ENCODE data around the gene DCAF8. TPM values are rescaled to one million over a fixed set of nuclear protein-coding genes. Genes with fewer than 3 reads are reported as not detected.
A peak's percentile ranks its signal among the peaks of the same experiment; 100 is the strongest.

Gene DCAF8
- total and polyA plus RNA-seq, 2 experiments from 2014 or later = 79.7 to 80.4 TPM

GRCh38 chr1:160207118-160207650 is 55.2 kb downstream of the DCAF8 start:
- Histone ChIP-seq H3F3A (ENCODE audit: insufficient read depth) (peaks cover 46% of the 10 kb centered on the region), H3K4me1 (ENCODE audit: insufficient read depth) (peaks cover 45% of the 10 kb centered on the region), H3K79me2 (ENCODE audit: insufficient read depth) (peaks cover 60% of the 10 kb centered on the region), H3K27ac (peak overlapping the region; percentile 93), H3K27me3 (replicated peaks; ENCODE audit: insufficient read depth) (no peaks in the 10 kb centered on the region), H3K9ac (peak overlapping the region; percentile 94), H3K36me3 (ENCODE audit: low read depth) (peaks cover 26% of the 10 kb centered on the region), H3K4me2 (ENCODE audit: unreplicated experiment) (peak overlapping the region; percentile 92), H3K4me3 (peak overlapping the region; percentile 81), H3K9me3 (ENCODE audit: low read depth) (no peaks in the 10 kb centered on the region), H2AFZ (no peak overlapping the region), H4K20me1 (ENCODE audit: insufficient read depth) (no peaks in the 10 kb centered on the region), H3K9me2 (ENCODE audit: insufficient read depth) (no peaks in the 10 kb centered on the region)
- WGBS, 2 experiments (ENCODE audit: low coverage in 1 of 2, low lambda C conversion rate in 2 of 2, missing lambda C conversion rate in 2 of 2) = 73 to 74% methylated on average over 4 of the region's 4 CpGs
- no peak for DNase-seq
- no peak for TF ChIP-seq EZH2phosphoT487 (IDR thresholded peaks at IDR 0.05; ENCODE audit: insufficient read depth, low read depth)
- no peak for TF ChIP-seq EZH2 (IDR thresholded peaks at IDR 0.05; ENCODE audit: insufficient read depth, poor library complexity, severe bottlenecking)
- in situ Hi-C loops (cut with MboI) = no loop called here

GRCh38 chr1:160206421-160207117 is 55.8 kb downstream of the DCAF8 start:
- H3K9me2 ChIP-seq (ENCODE audit: insufficient read depth) = no peaks in the 10 kb centered on the region
- H3K4me3 ChIP-seq = peak overlapping the region; percentile 81
- peak overlapping the region; percentile 31 for H2AFZ ChIP-seq
- in situ Hi-C loops (cut with MboI) = no loop called here
- H3K27me3 ChIP-seq (replicated peaks; ENCODE audit: insufficient read depth) = no peaks in the 10 kb centered on the region
- H3F3A ChIP-seq (ENCODE audit: insufficient read depth) = peaks cover 40% of the 10 kb centered on the region
- DNase-seq = peak; percentile 91
- no peaks in the 10 kb centered on the region for H3K9me3 ChIP-seq (ENCODE audit: low read depth)
- no peak for TF ChIP-seq EZH2 (IDR thresholded peaks at IDR 0.05; ENCODE audit: insufficient read depth, poor library complexity, severe bottlenecking)
- TF ChIP-seq EZH2phosphoT487 (IDR thresholded peaks at IDR 0.05; ENCODE audit: insufficient read depth, low read depth) = no peak
- 34 to 42% methylated on average over 9 of the region's 9 CpGs for WGBS, 2 experiments (ENCODE audit: low coverage in 1 of 2, low lambda C conversion rate in 2 of 2, missing lambda C conversion rate in 2 of 2)
- peaks cover 45% of the 10 kb centered on the region for H3K4me1 ChIP-seq (ENCODE audit: insufficient read depth)
- H3K36me3 ChIP-seq (ENCODE audit: low read depth) = peaks cover 20% of the 10 kb centered on the region
- H4K20me1 ChIP-seq (ENCODE audit: insufficient read depth) = no peaks in the 10 kb centered on the region
- peak overlapping the region; percentile 94 for H3K9ac ChIP-seq
- H3K79me2 ChIP-seq (ENCODE audit: insufficient read depth) = peaks cover 54% of the 10 kb centered on the region
- peak overlapping the region; percentile 93 for H3K27ac ChIP-seq
- H3K4me2 ChIP-seq (ENCODE audit: unreplicated experiment) = peak overlapping the region; percentile 92

GRCh38 chr1:160206036-160206389 is 56.3 kb downstream of the DCAF8 start:
- H3K4me2 ChIP-seq (ENCODE audit: unreplicated experiment) = peak overlapping the region; percentile 92
- peak overlapping the region; percentile 94 for H3K9ac ChIP-seq
- H3K9me2 ChIP-seq (ENCODE audit: insufficient read depth) = no peaks in the 10 kb centered on the region
- in situ Hi-C loops (cut with MboI) = no loop called here
- peak overlapping the region; percentile 93 for H3K27ac ChIP-seq
- H3F3A ChIP-seq (ENCODE audit: insufficient read depth) = peaks cover 35% of the 10 kb centered on the region
- DNase-seq = peak; percentile 82
- no peaks in the 10 kb centered on the region for H4K20me1 ChIP-seq (ENCODE audit: insufficient read depth)
- 1 to 2% methylated on average over 9 of the region's 9 CpGs for WGBS, 2 experiments (ENCODE audit: low coverage in 1 of 2, low lambda C conversion rate in 2 of 2, missing lambda C conversion rate in 2 of 2)
- peaks cover 45% of the 10 kb centered on the region for H3K4me1 ChIP-seq (ENCODE audit: insufficient read depth)
- no peaks in the 10 kb centered on the region for H3K9me3 ChIP-seq (ENCODE audit: low read depth)
- H3K79me2 ChIP-seq (ENCODE audit: insufficient read depth) = peaks cover 49% of the 10 kb centered on the region
- no peak for TF ChIP-seq EZH2 (IDR thresholded peaks at IDR 0.05; ENCODE audit: insufficient read depth, poor library complexity, severe bottlenecking)
- peaks cover 14% of the 10 kb centered on the region; the same call in 1 of the 2 replicates for H3K36me3 ChIP-seq (ENCODE audit: low read depth)
- H3K4me3 ChIP-seq = peak overlapping the region; percentile 81
- H2AFZ ChIP-seq = peak overlapping the region; percentile 31
- H3K27me3 ChIP-seq (replicated peaks; ENCODE audit: insufficient read depth) = no peaks in the 10 kb centered on the region

GRCh38 chr1:160205242-160206035 is 56.9 kb downstream of the DCAF8 start, which contains the start of gene PEA15:
PEA15 (plus strand) TSS chr1:160205384; CDS start chr1:160211545, 6,161 bp downstream.
- Histone ChIP-seq H3F3A (ENCODE audit: insufficient read depth) (peaks cover 33% of the 10 kb centered on the region), H3K4me2 (ENCODE audit: unreplicated experiment) (peak within 1 kb of the TSS; percentile 92), H2AFZ (peak within 1 kb of the TSS; percentile 82), H3K4me3 (peak within 1 kb of the TSS; percentile 81), H3K9me2 (ENCODE audit: insufficient read depth) (no peaks in the 10 kb centered on the region), H3K27ac (peak within 1 kb of the TSS; percentile 93), H3K9ac (peak within 1 kb of the TSS; percentile 94), H3K79me2 (ENCODE audit: insufficient read depth) (peaks cover 43% of the 10 kb centered on the region), H3K4me1 (ENCODE audit: insufficient read depth) (peaks cover 42% of the 10 kb centered on the region), H3K27me3 (replicated peaks; ENCODE audit: insufficient read depth) (no peaks in the 10 kb centered on the region), H3K36me3 (ENCODE audit: low read depth) (peaks cover 9% of the 10 kb centered on the region; the same call in 1 of the 2 replicates), H3K9me3 (ENCODE audit: low read depth) (no peaks in the 10 kb centered on the region), H4K20me1 (ENCODE audit: insufficient read depth) (no peaks in the 10 kb centered on the region)
- TF ChIP-seq EZH2 (IDR thresholded peaks at IDR 0.05; ENCODE audit: insufficient read depth, poor library complexity, severe bottlenecking) (no peak), EZH2phosphoT487 (IDR thresholded peaks at IDR 0.05; ENCODE audit: insufficient read depth, low read depth) (no peak)
- DNase-seq = peak; percentile 87
- in situ Hi-C loops (cut with MboI) = no loop called here
- 1 to 5% methylated on average over 23 to 60 of the region's 76 CpGs for WGBS, 2 experiments (ENCODE audit: low coverage in 1 of 2, low lambda C conversion rate in 2 of 2, missing lambda C conversion rate in 2 of 2)

Data from GM23248 (cell line).